Right atrium auricular region (tissue), 2 donors: Measurements from ENCODE around the gene COL20A1. TPM values are rescaled to one million over a fixed set of nuclear protein-coding genes. Genes with fewer than 3 reads are reported as not detected.

Experiments
- DNase-seq: peaks from one replicate; pipeline ENCODE4 v3.0.0-alpha.2; 2019; ENCODE audit warnings: low spot score
- H3K27ac ChIP-seq, 2 donors: fragments of 200-600 bp; sonication (generic); 1 replicate in 1 of 2; 2 replicates in 1 of 2; pipeline ENCODE4 v1.5.1; 2016 to 2019
- H3K27me3 ChIP-seq, 2 donors: fragments of 200-600 bp; sonication (generic); one replicate each; pipeline versions ENCODE4 v1.5.1 to v1.6.0; 2017 to 2019
- H3K36me3 ChIP-seq: fragments of 200-600 bp; sonication (generic); one replicate; pipeline ENCODE4 v1.5.1; 2016
- H3K4me1 ChIP-seq, 2 donors: fragments of 200-600 bp; sonication (generic); one replicate each; pipeline versions ENCODE4 v1.5.1 to v1.6.0; 2017 to 2019
- H3K4me3 ChIP-seq, 2 donors: fragments of 200-600 bp; sonication (generic); 1 replicate in 1 of 2; 2 replicates in 1 of 2; pipeline ENCODE4 v1.5.1; 2017 to 2019; ENCODE audit warnings: mild to moderate bottlenecking in 1 of 2, moderate library complexity in 1 of 2
- H3K9me3 ChIP-seq, 2 donors: fragments of 200-600 bp; sonication (generic); one replicate each; pipeline ENCODE4 v1.5.1; 2019
- CTCF ChIP-seq, 2 donors: fragments of 200-600 bp; sonication (generic); IDR thresholded peaks; one replicate each; pipeline ENCODE4 v1.5.1; 2019; ENCODE audit warnings: antibody characterized with exemption in 2 of 2
- total RNA-seq, 2 donors: library from RNA; depleted of rRNA; stranded (reverse); fragments of >200 nt; gene quantifications; one replicate each; pipeline ENCODE4 v1.1.0, GENCODE V29; 2016

COL20A1 gene
- total RNA-seq, 2 donors from 2014 or later = not detected

GRCh38 chr20:63284544-63284949 is 8.4 kb upstream of the COL20A1 start:
- H3K4me3 ChIP-seq = no peak overlapping the region
- peaks cover 77% of the 10 kb centered on the region for H3K36me3 ChIP-seq
- no peak overlapping the region for H3K27ac ChIP-seq

GRCh38 chr20:63284981-63285524 is 7.9 kb upstream of the COL20A1 start:
- Histone ChIP-seq H3K9me3 (no peaks in the 10 kb centered on the region), H3K4me3 (no peak overlapping the region), H3K36me3 (peaks cover 72% of the 10 kb centered on the region), H3K4me1 (no peaks in the 10 kb centered on the region), H3K27ac (no peak overlapping the region), H3K27me3 (no peaks in the 10 kb centered on the region)
- no peak for DNase-seq
- no peak for TF ChIP-seq CTCF (IDR thresholded peaks at IDR 0.05)

More at GRCh38 chr20:63284544-63284949, 8.4 kb upstream of the COL20A1 start:
- H3K4me1 ChIP-seq = no peaks in the 10 kb centered on the region
- no peaks in the 10 kb centered on the region for H3K9me3 ChIP-seq
- no peaks in the 10 kb centered on the region for H3K27me3 ChIP-seq
- DNase-seq = no peak
- no peak for TF ChIP-seq CTCF (IDR thresholded peaks at IDR 0.05)

GRCh38 chr20:63285636-63286615 is 7.1 kb upstream of the COL20A1 start:
- no peaks in the 10 kb centered on the region for H3K9me3 ChIP-seq
- TF ChIP-seq CTCF (IDR thresholded peaks at IDR 0.05) = no peak
- H3K27me3 ChIP-seq = no peaks in the 10 kb centered on the region
- no peak for DNase-seq
- peaks cover 0 to 8% of the 10 kb centered on the region in 2 donors for H3K4me1 ChIP-seq
- H3K36me3 ChIP-seq = peaks cover 64% of the 10 kb centered on the region
- H3K27ac ChIP-seq = no peak overlapping the region
- H3K4me3 ChIP-seq = no peak overlapping the region

GRCh38 chr20:63286781-63287696 is 5.9 kb upstream of the COL20A1 start:
- Histone ChIP-seq H3K4me1 (peaks cover 0 to 13% of the 10 kb centered on the region in 2 donors), H3K27ac (no peak overlapping the region), H3K27me3 (no peaks in the 10 kb centered on the region), H3K9me3 (no peaks in the 10 kb centered on the region), H3K4me3 (no peak overlapping the region), H3K36me3 (peaks cover 53% of the 10 kb centered on the region)
- TF ChIP-seq CTCF (IDR thresholded peaks at IDR 0.05) = no peak
- DNase-seq = no peak

- H3K9me3 ChIP-seq = no peaks in the 10 kb centered on the region
- H3K27ac ChIP-seq = no peak overlapping the region
- H3K27me3 ChIP-seq = no peaks in the 10 kb centered on the region
- no peak for DNase-seq
- no peak overlapping the region for H3K4me3 ChIP-seq
- H3K4me1 ChIP-seq = peaks cover 0 to 13% of the 10 kb centered on the region in 2 donors
- peaks cover 45% of the 10 kb centered on the region for H3K36me3 ChIP-seq
- TF ChIP-seq CTCF (IDR thresholded peaks at IDR 0.05) = no peak
Measured at GRCh38 chr20:63287697-63288580, 5.0 kb upstream of the COL20A1 start.
